Right forelimb (tissue), 1 donor: ENCODE measurements around the gene ZC2HC1C.
A peak's percentile ranks its signal among the peaks of the same experiment; 100 is the strongest.

Experiments
- DNase-seq: peaks from one replicate; pipeline ENCODE4 v3.0.0-alpha.2; 2018

Gene ZC2HC1C, protein sequence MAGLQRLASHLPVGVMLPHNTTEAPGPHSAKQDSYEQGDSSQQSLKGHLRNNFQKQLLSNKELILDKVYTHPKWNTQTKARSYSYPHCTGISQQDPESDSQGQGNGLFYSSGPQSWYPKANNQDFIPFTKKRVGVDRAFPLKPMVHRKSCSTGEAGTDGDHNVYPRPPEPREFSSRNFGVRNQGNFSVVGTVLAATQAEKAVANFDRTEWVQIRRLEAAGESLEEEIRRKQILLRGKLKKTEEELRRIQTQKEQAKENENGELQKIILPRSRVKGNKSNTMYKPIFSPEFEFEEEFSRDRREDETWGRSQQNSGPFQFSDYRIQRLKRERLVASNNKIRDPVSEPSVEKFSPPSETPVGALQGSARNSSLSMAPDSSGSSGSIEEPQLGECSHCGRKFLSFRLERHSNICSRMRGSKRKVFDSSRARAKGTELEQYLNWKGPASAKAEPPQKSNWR

GRCh38 chr14:75069121-75069810 lies at the start of gene ZC2HC1C:
Gene ZC2HC1C, plus strand, starts transcription at chr14:75069641. Its CDS starts 933 bp downstream, at chr14:75070574.
- peak; percentile 95 for DNase-seq

DNA sequence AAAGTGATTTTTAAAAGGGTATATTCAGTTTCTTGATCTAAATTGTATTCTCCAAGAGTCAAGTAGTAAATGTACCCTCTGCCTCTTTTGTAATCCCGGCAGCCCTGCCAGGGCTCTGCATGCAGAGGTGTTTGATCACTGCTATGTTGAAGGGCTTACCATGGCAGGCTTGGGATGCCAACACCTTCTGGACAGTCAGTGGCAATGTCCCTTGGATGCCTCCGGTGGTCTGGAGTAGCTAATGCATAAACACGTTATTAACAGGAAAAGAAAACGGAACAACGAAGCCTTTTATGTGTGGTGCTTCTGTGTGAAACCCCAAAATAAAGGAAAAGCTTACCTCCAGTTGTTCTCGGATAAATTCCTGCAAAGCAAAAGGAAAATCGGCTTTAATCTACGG lies 46.8 kb upstream of the ZC2HC1C start:
- DNase-seq, result no peak

- no peak for DNase-seq
These were observed 46.3 kb upstream of the ZC2HC1C start for GRCh38 chr14:75023108-75023507.

DNA sequence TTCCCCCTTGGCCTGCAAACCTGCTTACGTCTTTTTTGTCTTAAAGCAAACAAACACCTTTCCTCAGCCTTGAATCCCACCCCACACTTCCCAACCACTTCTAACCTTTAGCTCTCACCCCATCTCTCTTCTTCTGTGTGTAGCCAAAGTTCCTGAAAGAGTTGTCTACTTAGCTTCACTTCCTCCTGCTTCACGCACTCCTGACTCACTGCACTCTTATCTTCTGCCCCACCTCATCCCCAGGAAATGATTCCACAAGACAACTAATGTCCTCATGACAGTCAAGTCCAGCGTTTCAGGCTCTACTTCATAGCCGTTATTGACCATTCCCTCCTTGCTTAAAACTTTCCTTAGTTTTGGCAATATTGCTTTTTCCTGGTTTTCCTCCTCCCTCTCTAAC lies 44.4 kb upstream of the ZC2HC1C start:
- DNase-seq, result no peak

DNA sequence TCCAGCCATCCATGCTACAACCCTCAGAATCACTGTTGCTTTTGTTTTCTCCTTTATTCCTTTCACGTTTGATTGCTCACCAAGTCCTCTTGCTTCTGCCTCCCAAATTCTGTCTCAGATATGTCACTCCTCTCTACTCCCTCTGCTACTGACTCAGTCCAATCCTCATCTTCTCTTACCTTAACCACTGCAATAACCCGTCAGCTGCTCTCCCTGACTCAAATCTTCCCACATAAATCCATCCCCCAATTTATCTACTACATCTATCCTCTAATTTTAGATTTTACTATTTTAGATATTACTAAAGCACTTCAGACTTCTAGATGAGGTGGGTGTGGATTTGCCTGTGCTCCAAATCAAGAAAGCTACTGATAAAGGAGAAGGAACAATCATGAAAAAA lies 43.6 kb upstream of the ZC2HC1C start:
- no peak for DNase-seq

GRCh38 chr14:75030147-75030546 lies 39.3 kb upstream of the ZC2HC1C start:
- DNase-seq, result no peak

GRCh38 chr14:75032939-75033338 lies 36.5 kb upstream of the ZC2HC1C start:
- no peak for DNase-seq

DNA sequence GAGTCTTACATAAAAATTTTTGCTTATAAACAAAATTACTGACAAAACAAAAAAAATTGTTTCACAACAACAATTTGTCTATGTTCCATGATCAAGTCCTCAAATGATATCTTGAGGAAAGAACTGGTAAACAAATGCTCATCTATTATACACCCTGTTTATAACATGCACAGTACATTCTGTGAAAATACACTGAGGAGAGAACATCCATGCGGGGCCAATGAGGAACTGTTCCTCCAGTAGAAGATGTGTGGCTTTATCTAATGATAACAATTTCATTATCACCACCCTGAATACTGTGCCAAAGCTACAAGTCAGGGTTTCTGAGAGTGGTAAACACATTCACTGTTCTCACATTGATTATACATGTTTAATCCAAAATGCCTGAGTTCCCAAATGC lies 28.9 kb upstream of the ZC2HC1C start:
- no peak for DNase-seq

GRCh38 chr14:75040959-75041358 lies 28.5 kb upstream of the ZC2HC1C start:
- DNase-seq, result no peak

DNA sequence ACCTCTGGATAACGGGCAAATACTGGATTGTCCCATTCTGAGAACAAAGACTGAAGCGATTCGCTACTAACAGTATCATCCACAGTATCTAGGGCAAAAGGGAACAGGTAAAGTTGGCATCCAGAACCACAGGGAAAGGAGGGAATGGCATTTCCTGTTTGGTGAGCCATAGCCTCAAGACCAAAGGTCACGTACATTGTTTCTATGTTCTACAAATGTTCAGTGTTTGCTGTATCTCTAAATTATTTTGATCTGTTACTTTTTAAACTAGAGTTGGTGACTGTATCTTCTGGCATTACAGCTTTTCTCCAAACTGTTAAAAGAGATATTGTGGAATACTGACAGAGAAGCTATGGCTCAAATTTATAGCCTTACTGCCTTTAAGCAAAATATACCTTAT lies 27.8 kb upstream of the ZC2HC1C start:
- no peak for DNase-seq

DNA sequence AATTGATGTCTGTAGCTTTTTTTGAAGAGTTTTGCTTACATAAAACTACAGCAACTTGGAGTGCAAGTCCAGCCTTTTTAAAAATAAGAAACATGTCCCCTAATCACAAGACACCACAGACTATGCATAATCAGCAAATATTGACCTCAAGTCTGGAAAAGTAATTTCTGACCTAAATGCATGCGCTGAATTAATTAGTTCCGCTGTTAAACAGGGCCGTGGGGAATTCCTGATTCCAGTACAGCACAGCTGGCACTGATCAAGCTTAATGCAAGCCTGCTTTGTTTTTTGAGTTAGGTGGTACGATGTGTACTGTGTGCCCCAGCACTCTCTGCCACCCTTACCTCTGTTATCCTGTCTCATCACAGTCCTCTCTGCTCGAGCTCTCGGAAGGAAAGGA lies 27.4 kb upstream of the ZC2HC1C start:
- DNase-seq, result no peak

GRCh38 chr14:75044322-75044721 lies 25.1 kb upstream of the ZC2HC1C start:
- no peak for DNase-seq

DNA sequence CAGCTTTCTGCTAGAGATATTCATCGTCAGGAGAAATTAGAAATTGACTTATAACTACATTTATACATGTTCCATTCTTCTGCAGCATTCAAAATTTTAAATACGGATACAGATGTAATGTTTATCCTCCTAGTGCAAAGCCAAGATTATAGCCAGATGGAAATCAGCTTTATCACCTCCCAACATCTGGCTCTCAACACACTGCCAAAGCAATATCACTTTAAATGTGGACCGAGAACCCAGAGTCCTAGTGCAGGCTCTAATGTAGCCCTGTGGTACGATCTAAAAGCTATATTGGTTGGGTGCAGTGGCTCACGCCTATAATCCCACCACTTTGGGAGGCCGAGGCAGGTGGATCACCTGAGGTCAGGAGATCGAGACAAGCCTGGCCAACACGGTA lies 24.7 kb upstream of the ZC2HC1C start:
- no peak for DNase-seq

- DNase-seq, result no peak
These were observed 23.2 kb upstream of the ZC2HC1C start for GRCh38 chr14:75046275-75046674.

DNA sequence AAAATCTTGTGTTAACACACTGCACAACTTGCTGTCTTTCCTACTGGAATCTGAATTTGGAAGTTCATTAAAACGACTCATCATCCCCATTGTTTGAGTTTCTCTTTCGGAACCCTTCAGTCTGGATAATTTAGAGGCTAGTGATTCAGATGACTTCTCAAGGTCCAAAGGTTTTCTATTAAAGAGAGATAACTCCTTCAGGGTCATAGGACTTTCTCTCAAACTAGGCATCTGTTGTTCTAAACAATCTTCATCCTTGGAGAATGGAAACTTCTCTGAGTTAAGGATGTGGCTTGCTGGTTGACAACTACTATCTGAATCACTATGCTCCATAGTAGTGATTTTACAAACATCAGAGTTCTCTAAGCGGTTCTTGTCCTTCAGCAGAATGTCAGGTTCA lies 22.5 kb upstream of the ZC2HC1C start:
- no peak for DNase-seq

DNA sequence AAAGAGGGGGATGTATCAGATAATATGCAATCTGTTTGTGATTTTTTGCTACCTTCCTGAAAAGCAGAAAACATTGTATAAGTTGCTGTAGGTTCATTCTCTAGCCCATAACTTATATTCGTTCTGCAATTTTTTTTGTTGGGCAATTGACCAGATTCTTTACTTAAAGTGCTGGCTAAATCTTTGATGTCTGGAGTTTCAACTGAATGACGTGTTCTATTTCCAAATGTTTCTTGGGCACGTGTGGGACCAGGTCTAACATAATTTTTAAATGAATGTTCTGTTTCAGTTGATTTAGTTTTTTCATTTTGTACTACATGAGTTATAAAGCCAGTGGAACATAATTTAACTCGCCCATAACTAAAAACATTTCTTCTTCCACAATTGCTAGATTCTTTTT lies 21.9 kb upstream of the ZC2HC1C start:
- DNase-seq, result no peak

DNA sequence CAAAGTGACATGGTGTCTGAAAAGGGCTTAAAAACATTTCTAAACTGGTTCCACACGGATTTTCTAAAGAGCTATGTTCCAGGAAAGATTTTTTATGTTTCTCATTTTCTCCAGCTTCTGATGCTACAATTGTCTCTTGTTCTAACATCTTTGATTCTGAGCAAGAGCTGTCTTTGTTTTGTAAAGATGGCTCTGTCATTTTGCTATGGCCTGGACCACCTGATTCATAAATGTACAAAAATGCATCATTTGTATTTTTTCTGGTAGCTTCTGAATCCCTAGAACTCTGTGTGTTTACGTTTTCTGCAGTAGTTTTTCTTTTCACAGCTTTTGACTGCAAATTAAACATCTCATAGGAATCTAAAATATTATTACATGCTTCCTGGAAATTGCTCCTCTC lies 21.3 kb upstream of the ZC2HC1C start:
- DNase-seq, result no peak

GRCh38 chr14:75049136-75049535 lies 20.3 kb upstream of the ZC2HC1C start:
- no peak for DNase-seq

DNA sequence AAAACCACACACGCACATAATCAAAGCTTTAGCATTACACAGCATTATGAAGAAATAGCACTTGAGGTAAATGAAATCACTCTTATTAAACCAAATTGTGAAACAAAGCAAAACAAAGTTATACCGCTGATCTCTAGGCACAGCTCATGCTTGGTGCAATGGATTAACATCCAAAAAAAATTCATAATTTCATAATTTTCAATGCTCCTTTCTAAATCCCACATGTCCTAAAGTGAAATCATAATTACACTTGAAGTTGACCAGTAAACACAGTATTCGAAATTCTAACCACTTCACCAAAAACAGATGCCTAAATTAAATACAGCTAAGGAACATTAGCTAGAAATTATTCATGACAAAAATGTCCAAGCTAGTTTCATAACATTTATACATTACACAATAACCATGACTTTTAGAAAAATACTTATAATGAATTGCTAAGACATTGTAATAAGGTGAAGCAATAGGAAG lies 19.7 kb upstream of the ZC2HC1C start:
- DNase-seq, result no peak

DNA sequence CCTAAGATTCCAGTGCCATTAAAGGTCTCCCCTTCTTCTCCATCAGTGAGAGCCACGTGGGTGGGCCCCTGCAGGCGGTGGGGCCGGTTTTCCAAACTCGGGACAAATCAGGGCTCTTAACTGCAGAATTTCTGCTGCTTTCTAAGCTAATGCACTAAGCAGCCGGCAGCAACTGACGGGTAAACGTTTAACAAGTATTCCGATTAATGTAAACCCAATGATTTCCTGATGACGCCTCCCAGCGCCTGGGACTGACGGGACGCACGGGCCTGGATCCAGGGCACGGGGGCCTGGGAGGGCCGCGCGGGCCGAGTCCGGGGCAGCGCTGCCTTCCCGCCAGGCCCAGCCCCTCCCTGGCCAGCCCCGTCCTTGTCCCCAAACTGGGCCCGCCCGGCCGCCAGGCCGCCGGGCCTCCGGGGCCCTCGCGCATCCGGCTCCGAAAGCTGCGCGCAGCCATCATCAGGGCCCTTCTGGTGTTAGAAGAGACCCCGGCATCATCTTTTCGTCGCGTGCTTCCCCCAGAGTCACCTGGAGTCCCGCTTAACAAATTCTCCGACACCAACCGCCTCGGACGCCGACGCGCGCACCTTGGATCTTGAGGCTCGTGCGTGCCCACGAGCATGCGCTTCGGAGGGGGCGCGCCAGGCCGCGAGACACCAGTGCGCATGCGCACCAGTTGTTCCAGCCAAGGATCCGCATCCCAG lies 18.4 kb upstream of the ZC2HC1C start, which contains the start of gene MLH3:
MLH3 (minus strand) TSS at position 616 of the 704 bp plus-strand sequence. CDS start 1,812 bp downstream, outside the sequence.
- DNase-seq, result peak; percentile 90

DNA sequence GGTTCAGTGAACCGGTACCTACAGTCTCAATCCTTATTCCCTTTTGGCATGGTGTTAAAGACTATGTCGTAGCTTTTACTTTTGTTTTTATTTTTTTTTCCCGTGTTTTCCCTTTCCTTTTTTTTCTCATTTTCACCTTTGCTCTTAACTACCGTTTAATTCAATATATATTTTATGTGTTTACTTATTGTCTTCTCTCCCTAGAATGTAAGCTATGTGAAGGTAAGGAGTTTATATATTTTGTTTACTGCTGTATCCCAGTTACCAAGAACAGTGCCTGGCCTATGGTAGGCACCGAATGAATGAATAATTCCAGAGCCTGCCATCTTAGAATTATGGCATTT lies 17.9 kb upstream of the ZC2HC1C start:
- no peak for DNase-seq

DNA sequence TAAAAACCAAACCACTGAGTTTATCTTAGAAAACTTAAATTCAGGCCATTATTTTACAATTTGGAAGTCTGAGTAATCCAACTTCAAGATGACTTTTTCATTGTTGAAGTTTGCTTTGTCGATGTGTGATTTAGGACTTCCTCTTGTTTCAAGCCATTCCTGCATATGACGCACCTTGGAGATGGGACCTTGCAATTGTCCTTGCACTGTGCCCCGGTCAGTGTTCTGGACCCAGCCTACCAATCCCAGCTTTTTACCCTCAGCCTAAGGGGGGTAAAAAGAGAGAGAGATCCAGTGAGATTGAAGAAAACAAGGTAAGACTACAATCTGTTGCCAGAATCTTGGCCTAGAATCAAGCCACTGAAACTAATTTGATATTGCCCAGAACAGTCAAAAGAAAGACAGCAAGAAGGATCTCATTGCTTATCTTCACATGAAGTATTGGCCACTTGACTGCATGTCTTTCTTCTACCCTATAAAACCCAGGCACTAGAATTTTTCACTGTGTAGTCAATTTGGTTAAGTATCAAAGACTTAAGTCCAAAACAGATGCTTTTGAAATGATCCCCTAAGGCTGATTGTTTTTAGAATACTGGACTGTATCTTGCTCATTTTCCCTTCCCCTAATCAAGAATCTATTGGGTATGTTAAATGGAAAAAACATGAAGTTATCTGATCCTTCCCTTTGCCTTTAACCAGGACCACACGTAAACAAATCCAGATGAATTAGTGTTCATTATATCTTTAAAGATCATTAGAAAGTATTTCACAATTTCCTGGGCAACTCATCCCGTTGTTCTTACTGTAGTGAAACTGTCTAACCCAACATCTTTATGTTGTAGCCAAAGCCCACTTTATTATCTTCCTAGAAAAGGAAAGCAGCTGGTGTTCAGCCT lies 15.8 kb upstream of the ZC2HC1C start:
- no peak for DNase-seq

- DNase-seq, result no peak
These were observed 15.0 kb upstream of the ZC2HC1C start for GRCh38 chr14:75054421-75054820.
